ENCODE measurements around the gene VIPR1.

GRCh38 chr3:42556089-42556632 is 53.7 kb downstream of the VIPR1 start:
- no peak for TF ChIP-seq EZH2phosphoT487 (IDR thresholded peaks at IDR 0.05; ENCODE audit: insufficient read depth, low read depth)
- TF ChIP-seq EZH2 (IDR thresholded peaks at IDR 0.05; ENCODE audit: insufficient read depth, poor library complexity, severe bottlenecking) = no peak

All from GM23248 (cell line).